HG03521 (cell line): ENCODE data around the gene PA2G4.
A peak's percentile ranks its signal among the peaks of the same experiment; 100 is the strongest.
"Not testable (repeated sequence)": the region's sequence is repeated elsewhere in the genome, so short reads cannot be mapped to it uniquely, and the experiment has no call there.

Source experiments
- ATAC-seq: cut with Tn5 transposase; IDR thresholded peaks from one replicate; pipeline ENCODE4 v1.9.1; 2021; ENCODE audit warnings: mild to moderate bottlenecking, moderate library complexity; ENCODE audit not compliant: unreplicated experiment

Gene PA2G4

DNA sequence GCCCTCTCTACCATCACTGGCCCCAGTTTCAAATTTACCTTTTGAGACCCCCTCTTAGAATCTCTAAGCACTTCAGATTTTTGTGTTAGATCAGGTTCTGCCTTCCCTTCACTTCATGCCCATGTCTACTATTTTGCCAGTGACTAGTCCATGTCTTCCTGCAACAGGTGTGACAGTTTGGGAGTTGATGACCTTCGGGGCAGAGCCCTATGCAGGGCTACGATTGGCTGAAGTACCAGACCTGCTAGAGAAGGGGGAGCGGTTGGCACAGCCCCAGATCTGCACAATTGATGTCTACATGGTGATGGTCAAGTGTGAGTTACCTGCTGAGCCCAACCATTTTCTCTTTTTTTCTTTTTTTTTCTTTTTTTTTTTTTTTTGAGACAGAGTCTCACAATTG lies 5.8 kb upstream of the PA2G4 start:
- no peak for ATAC-seq

DNA sequence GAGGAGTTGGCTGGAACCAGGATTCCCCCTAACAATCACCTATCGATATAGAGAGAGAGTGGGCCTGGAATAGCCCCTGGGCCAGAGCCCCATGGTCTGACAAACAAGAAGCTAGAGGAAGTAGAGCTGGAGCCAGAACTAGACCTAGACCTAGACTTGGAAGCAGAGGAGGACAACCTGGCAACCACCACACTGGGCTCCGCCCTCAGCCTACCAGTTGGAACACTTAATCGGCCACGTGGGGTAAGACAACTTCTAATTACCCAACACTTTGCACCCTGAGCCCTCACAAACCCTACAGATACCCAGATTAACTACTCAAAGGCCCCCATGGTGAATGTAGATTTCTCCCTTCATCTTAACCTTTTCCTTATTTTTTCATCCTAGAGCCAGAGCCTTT lies 4.6 kb upstream of the PA2G4 start:
- no peak for ATAC-seq

DNA sequence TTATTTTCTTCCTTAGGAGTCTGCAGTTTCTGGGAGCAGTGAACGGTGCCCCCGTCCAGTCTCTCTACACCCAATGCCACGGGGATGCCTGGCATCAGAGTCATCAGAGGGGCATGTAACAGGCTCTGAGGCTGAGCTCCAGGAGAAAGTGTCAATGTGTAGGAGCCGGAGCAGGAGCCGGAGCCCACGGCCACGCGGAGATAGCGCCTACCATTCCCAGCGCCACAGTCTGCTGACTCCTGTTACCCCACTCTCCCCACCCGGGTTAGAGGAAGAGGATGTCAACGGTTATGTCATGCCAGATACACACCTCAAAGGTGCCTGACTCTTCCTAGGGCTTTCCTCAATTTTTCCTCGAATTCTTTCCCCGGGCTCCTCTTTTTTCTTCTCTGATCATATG lies 3.3 kb upstream of the PA2G4 start:
- ATAC-seq = no peak

DNA sequence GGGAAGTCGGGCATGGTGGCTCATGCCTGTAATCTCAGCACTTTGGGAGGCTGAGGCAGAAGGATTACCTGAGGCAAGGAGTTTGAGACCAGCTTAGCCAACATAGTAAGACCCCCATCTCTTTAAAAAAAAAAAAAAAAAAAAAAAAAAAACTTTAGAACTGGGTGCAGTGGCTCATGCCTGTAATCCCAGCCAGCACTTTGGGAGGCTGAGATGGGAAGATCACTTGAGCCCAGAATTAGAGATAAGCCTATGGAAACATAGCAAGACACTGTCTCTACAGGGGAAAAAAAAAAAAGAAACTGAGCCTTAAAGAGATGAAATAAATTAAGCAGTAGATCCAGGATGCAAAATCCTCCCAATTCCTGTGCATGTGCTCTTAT lies 1.7 kb upstream of the PA2G4 start:
- no peak for ATAC-seq

DNA sequence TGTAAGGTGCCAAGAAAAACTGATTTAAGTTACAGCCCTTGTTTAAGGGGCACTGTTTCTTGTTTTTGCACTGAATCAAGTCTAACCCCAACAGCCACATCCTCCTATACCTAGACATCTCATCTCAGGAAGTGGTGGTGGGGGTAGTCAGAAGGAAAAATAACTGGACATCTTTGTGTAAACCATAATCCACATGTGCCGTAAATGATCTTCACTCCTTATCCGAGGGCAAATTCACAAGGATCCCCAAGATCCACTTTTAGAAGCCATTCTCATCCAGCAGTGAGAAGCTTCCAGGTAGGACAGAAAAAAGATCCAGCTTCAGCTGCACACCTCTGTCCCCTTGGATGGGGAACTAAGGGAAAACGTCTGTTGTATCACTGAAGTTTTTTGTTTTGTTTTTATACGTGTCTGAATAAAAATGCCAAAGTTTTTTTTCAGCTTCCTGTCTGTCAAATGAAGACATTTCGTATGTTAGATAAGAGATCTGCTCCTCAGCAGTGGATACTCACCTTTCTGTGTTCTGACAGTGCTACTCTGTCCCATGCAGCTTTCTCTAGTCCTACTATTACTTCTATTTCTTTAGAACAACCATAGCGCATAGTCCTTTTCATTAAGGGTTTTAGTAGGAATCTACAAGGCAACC lies 1.2 kb upstream of the PA2G4 start:
- no peak for ATAC-seq

DNA sequence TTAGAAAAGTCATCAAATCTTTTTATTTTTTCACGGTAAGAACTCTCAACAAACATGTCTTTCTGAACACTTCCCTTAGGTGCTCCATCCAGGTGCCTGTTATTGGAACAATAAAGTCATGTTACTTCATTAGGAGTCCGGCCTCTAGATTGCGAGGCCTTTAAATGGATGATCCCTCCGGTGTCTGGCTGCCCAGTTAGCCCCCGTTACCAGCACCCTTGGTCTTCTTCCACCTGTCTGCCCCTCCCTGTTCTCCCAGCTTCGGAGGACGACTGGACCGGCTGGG lies 593 bp upstream of the PA2G4 start:
- no peak for ATAC-seq

DNA sequence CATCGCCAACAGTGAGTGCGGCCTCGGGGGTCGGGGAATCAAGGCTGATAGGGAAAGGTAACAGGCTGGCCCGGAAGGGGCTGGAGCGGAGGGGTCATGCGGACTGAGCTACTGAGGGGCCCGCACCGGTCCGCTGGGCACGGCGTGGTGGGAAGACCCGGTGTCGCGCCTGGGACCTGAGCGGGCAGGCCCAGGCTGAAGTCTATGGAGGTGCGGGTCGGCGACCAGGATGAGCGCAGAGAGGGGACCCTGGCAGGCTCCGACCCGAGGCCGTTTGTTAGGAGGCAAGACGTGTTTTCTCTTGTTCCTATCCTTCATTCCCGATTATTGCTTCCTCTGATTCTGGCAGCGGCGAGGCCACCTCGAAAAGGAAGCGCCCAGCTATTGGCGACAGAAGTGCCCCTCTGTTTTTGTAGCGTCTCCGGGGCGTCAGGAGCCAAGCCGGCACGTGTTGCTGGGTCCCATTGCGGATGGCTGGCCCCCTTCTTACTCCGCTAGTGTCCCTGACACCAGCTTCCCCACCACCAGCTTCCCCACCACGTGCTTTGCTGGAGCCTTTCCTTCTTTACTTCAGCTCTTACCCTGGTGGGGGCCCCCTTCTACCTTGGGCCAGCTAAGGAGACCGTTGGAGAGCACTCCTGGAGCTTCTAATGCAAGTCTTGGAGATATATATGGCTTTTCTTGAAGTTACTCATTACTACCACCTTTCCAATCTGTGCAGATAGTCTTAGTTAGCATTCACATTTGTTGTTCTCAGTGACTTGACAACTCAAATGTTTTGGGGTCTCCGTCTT lies 653 bp downstream of the PA2G4 start:
- ATAC-seq = no peak

DNA sequence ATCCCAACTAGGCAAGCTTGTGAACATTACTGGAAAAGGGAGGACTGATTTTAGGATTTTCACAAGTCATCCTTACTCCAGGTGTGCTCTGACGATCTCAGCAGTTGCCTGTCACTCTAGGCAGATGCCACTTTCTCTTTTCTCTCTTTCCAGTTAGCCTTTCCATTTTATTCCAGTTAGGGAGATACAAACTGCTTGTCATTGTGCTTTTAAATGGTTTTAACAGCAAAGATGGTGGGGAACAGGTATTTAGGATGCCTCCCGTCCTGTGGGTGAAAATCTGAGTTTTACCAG lies 1.2 kb downstream of the PA2G4 start:
- no peak for ATAC-seq

DNA sequence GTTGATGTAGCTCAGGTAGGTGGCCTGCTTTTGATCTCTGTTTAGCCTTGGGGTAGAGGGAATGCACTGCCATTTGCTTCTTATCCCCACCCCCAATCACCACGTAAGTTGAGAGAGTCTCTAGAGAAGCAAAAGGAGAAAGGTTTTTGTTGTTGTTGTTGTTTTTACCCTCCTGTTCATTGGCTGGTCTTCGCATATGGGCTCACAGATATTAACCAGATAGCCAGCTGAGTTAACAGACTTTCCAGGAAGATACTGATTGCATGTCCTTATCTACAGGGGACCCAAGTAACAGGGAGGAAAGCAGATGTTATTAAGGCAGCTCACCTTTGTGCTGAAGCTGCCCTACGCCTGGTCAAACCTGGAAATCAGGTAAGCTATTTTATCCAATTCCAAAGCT lies 2.9 kb downstream of the PA2G4 start:
- ATAC-seq = no peak

DNA sequence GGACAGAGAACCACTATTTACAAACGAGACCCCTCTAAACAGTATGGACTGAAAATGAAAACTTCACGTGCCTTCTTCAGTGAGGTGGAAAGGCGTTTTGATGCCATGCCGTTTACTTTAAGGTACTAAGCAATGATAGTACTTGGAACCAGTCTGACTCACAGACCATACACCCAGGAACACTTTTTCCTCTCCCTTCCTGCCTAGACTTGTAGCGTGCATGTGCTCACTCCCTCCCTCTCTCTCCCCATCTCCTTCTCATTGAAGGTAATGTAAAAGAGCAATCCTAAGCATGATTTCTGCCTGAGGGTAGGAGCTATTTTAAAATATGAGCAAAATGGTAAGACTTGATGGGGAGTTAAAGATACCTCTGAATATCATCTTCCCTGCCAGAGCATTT lies 6.2 kb downstream of the PA2G4 start:
- ATAC-seq = no peak

DNA sequence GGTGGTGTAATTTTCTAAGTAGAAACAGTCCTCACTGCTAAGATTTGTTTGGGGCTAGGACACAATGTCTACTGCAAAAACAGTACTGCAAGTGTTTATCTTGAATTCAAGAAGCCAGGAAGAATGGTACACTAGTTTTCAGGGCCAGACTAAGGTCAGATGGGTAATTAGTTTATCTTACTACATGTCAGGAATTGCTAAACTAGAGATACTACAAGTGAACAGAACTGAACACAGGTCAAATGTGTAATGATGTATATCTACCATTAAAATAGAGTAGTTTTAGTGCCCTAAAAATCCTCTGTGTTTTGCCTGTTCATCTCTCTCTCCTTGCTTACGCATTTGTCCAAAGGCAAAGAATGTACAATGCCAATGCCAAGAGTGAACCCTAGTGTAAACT lies 9.7 kb downstream of the PA2G4 start:
- ATAC-seq = no peak

DNA sequence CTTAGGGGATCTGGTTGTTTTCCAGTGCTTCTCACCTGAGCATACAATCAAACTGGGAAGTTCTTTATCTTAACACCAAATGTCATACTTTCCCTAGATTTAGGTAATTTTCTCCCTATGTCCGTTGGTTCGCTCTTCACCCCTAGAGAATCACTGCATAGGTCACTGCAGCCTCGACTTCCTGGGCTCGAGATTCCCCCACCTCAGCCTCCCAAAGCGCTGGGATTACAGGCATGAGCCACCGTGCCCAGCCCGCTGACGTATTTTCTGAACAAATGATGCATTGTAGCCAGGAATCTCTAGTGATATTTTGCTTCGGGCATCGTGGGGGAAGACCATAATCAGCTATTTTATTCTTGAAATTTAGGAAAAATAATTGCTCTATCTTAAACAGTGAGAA lies 11.0 kb downstream of the PA2G4 start:
- no peak for ATAC-seq

DNA sequence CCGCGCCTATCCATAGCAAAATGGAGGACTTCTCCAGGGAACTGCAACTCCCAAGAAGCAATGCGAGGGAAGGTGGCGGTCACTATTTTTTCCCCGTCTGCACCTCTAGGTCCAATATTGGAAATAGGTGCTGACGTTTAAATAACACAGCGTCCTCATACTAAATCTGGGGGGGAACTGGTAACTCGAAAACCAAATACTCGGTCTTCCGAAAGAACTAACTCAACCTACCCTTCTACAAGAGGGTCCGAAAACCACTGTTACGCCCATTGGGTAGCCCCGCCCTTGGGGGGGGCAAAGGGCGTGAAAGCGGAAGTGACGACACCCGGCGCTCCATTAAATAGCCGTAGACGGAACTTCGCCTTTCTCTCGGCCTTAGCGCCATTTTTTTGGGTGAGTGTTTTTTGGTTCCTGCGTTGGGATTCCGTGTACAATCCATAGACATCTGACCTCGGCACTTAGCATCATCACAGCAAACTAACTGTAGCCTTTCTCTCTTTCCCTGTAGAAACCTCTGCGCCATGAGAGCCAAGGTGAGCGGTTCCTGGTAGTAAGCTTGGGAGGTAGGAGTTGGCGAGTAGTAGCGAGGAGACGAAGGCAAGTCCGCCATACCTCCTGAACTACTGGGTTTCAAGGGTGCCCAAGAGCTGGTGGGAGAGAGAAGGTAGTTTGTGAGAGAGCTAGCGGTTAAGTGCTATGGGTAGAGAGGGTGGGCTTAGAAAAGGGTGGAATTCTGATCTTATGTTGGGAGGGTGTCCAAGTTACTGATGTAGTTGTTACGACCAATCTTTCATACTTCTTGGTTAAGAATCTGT lies 12.1 kb downstream of the PA2G4 start, which contains the start of gene RPL41:
Gene RPL41 (plus strand): TSS at position 367 of the 815 bp plus-strand sequence.
- ATAC-seq = peak; percentile 44

DNA sequence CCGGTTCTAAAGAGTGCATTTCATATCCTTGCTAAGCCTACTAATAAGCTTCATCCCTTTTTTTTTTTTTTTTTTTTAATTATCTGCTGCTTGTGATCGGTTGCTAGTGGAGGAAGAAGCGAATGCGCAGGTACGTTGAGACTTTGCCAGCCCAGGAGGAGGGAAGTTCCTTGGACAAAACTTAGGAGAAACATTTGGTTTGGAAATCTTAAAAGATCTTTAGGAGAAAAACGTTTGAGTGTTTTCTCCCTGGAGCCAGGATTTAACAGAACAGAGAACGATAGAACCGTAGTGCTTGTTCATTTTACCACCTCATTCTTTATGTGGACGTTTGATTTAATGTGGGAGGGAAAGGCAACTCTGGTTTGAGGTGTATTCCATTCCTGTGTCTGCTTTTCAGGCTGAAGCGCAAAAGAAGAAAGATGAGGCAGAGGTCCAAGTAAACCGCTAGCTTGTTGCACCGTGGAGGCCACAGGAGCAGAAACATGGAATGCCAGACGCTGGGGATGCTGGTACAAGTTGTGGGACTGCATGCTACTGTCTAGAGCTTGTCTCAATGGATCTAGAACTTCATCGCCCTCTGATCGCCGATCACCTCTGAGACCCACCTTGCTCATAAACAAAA lies 12.8 kb downstream of the PA2G4 start:
- ATAC-seq = not testable (repeated sequence)

DNA sequence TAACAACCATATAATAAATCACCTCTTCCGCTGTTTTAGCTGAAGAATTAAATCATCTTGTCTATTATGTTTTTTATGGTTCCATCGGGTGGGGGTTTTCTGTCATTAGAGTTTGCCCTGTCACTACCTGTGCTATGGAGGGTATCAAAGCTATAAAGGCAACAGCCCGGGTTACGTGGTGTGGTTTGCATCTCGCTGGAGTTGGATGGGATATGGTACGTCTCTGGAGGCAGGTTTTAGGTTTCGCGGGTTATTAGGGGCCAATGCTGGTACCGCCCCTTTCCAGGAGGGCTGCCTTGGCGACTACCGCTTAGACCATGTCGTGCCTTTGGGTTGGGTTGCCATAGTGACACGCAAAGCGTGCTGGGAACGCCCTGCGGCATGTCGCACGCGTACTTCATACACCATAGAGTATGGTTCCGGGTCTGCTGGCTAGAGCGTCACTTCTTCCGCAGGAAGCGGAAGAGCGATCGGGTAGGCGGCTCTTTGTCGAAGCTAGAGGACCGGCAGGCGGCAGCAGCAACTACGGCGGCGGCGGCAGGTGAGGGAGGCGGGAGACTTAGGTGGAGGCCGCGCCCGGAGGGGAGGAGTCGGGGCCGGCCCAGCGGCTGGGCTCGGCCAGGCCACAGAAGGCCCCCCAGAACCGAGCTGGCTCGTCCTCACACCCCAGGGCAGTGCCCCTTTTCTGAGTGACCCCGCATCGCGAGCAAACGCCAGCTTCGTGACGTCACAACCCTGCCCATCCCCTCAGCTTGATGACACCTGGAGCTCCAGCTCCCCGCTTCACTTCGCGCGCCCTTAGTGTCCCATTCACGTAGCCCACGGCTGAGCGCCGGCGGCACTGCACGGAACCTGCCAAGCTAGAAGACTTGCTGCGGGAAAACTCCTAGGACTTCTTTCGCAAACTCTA lies 13.7 kb downstream of the PA2G4 start, which contains the start of gene ZC3H10:
Gene ZC3H10 (plus strand): TSS at position 489 of the 910 bp plus-strand sequence. CDS start 2,297 bp downstream, outside the sequence.
- ATAC-seq = peak; percentile 77

DNA sequence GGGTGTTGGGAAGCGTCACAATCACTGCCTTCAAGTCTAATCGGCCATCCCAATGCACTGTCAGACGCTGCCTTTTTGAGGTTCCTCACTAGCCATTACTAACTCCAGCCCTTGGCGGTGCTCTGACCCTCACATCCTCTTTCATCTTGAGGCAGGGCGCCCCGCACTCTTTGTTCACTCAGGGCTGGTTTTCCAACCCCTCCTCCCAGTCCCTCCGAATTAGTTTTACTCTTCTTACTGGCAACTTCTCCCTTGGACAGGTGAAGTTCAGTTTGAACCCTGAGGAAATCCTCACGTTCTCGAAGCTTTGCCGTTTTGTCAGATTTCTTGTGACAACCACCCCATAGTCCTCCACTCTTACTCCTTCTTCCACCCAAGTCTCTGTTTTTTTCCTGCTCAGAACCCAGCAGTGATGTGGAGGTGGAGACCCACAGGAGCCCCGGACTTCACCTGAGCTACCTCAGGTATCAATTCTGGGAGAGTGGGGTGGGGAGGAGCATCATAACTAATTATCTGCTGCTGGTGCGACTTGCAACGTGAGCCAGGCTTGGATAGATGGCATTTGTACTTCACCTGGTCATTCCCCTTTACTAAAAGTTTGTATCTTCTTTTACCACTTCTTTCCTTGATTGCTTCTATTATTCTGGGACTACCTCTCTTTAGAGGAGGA lies 14.5 kb downstream of the PA2G4 start:
- peak; percentile 3 for ATAC-seq

DNA sequence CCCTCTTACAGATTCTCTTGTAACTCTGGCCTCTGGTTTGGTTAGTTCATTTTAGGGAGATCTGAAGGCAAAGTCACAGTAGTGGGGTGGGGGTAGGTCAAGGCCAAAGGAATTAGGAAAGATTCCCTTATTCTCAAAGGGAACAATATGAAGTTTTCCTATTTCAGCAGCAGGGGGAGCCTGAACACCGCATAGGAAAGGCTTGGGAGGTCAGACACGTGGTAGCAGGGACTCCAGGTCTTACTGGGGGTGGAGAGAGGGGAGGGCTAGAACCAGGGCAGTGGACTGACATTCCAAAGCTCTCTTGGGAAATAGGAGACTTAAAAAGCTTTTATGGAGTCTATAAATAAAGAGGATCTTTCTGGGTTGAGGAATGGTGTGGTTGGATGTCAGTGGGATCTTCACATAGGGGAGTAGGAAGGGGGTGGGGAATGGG lies 15.0 kb downstream of the PA2G4 start:
- ATAC-seq = no peak

DNA sequence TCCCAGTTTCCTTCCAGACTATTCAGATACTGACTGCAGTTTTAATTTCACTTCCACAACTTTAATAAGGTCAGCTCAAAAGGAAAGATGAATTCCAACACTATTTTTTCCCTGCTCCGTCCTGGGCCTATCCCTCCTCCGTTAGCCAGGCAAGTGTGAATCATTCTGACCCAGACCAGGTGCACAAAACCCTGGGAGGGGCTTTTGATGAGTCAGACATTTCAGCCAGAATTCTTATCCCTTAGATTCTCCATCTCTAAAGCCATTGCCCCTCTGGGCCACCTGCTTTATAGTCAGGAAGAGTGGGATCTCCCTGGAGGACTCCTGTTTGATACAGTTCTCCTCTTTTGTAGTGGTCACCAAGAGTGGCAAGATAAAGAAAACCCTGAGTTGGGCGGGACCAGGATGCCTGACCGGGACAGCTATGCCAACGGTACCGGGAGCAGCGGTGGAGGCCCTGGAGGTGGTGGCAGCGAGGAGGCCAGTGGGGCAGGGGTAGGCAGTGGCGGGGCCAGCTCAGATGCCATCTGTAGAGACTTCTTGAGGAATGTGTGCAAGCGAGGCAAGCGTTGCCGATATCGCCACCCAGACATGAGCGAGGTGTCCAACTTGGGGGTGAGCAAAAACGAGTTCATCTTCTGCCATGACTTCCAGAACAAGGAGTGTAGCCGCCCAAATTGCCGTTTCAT lies 15.9 kb downstream of the PA2G4 start:
- ATAC-seq = no peak

DNA sequence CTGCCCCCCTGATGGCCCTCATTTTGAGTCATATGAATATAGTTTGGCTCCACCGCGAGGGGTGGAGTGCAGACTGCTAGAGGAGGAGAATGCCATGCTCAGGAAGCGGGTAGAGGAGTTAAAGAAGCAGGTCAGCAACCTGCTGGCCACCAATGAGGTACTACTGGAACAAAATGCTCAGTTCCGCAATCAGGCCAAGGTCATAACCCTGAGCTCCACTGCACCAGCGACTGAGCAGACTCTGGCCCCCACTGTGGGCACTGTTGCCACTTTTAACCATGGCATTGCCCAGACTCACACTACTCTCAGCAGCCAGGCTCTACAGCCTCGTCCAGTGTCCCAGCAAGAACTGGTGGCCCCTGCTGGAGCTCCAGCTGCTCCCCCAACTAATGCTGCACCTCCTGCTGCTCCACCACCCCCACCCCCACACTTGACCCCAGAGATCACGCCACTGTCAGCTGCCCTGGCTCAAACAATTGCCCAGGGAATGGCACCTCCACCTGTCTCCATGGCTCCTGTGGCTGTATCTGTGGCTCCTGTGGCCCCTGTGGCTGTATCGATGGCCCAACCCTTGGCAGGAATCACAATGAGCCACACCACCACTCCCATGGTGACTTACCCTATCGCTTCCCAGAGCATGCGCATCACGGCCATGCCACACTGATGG lies 17.0 kb downstream of the PA2G4 start:
- ATAC-seq = no peak
